A673 (cell line): ENCODE measurements around the gene FOXB2.
"Not testable (repeated sequence)": the region's sequence is repeated elsewhere in the genome, so short reads cannot be mapped to it uniquely, and the experiment has no call there.

Experiments used
- EZH2 ChIP-seq: fragments of 200-600 bp; sonication (generic); IDR thresholded peaks from 2 replicates; pipeline ENCODE4 v1.6.1; 2017; ENCODE audit warnings: borderline replicate concordance, low read depth, mild to moderate bottlenecking, mixed read lengths, antibody characterized with exemption, low read length; ENCODE audit not compliant: poor library complexity, severe bottlenecking
- TF ChIP-seq, protein P1 (sequence below): fragments of 300-800, 200-600 bp; sonication (generic); conservative IDR thresholded peaks from 2 replicates; pipeline ENCODE4 v1.5.1; 2017; ENCODE audit warnings: low read depth, mild to moderate bottlenecking, antibody characterized with exemption, low read length, moderate library complexity, mixed read lengths

DNA sequence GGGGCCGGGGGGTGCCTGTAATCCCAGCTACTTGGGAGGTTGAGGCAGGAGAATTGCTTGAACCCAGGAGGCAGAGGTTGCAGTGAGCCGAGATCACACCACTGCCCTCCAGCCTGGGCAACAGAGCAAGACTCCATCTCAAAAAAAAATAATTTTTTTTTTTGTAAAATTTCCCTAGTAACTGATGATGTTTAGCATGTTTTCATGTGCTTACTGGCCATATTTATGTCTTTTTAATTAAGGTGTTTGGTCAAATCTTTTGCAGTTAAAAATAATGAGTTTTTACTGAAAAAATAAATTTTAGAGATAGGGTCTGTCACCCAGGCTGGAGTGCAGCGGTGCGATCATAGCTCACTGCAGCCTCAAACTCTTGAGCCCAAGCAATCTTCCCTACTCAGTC lies 24.3 kb downstream of the FOXB2 start:
- TF ChIP-seq, protein P1, sequence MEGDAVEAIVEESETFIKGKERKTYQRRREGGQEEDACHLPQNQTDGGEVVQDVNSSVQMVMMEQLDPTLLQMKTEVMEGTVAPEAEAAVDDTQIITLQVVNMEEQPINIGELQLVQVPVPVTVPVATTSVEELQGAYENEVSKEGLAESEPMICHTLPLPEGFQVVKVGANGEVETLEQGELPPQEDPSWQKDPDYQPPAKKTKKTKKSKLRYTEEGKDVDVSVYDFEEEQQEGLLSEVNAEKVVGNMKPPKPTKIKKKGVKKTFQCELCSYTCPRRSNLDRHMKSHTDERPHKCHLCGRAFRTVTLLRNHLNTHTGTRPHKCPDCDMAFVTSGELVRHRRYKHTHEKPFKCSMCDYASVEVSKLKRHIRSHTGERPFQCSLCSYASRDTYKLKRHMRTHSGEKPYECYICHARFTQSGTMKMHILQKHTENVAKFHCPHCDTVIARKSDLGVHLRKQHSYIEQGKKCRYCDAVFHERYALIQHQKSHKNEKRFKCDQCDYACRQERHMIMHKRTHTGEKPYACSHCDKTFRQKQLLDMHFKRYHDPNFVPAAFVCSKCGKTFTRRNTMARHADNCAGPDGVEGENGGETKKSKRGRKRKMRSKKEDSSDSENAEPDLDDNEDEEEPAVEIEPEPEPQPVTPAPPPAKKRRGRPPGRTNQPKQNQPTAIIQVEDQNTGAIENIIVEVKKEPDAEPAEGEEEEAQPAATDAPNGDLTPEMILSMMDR, result not testable (repeated sequence)
- TF ChIP-seq EZH2, result not testable (repeated sequence)
